ENCODE data around the gene PARD6A. TPM values are rescaled to one million over a fixed set of nuclear protein-coding genes. Genes with fewer than 3 reads are reported as not detected.
A peak's percentile ranks its signal among the peaks of the same experiment; 100 is the strongest.

PARD6A gene
- total and polyA plus RNA-seq, 2 of the 13 experiments (the other 11 are each of a cell fraction or from before 2014, with no cell fraction given), result 3.5 to 4.3 TPM

- TF ChIP-seq BCLAF1 (IDR thresholded peaks at IDR 0.05), result no peak
- TF ChIP-seq ZNF782 (CRISPR knock-in tag; IDR thresholded peaks at IDR 0.05; ENCODE audit: borderline replicate concordance), result 0 out of 2 replicates have a peak, but pooled peaks have one; percentile 32
- TF ChIP-seq SP5 (CRISPR knock-in tag; IDR thresholded peaks at IDR 0.05; ENCODE audit: borderline replicate concordance, low read depth), result no peak
- TF ChIP-seq, protein P1, sequence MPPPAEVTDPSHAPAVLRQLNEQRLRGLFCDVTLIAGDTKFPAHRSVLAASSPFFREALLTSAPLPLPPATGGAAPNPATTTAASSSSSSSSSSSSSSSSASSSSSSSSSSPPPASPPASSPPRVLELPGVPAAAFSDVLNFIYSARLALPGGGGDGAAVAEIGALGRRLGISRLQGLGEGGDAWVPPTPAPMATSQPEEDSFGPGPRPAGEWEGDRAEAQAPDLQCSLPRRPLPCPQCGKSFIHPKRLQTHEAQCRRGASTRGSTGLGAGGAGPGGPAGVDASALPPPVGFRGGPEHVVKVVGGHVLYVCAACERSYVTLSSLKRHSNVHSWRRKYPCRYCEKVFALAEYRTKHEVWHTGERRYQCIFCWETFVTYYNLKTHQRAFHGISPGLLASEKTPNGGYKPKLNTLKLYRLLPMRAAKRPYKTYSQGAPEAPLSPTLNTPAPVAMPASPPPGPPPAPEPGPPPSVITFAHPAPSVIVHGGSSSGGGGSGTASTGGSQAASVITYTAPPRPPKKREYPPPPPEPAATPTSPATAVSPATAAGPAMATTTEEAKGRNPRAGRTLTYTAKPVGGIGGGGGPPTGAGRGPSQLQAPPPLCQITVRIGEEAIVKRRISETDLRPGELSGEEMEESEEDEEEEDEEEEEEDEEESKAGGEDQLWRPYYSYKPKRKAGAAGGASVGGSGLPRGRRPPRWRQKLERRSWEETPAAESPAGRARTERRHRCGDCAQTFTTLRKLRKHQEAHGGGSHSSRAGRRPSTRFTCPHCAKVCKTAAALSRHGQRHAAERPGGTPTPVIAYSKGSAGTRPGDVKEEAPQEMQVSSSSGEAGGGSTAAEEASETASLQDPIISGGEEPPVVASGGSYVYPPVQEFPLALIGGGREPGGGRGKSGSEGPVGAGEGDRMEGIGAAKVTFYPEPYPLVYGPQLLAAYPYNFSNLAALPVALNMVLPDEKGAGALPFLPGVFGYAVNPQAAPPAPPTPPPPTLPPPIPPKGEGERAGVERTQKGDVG (CRISPR knock-in tag; IDR thresholded peaks at IDR 0.05; ENCODE audit: borderline replicate concordance), result peak; percentile 74; the same call in 1 of the 2 replicates
- no peak; the same call in 1 of the 2 replicates for TF ChIP-seq ZFP91 (CRISPR knock-in tag; IDR thresholded peaks at IDR 0.05; ENCODE audit: borderline replicate concordance)
- no peak for TF ChIP-seq ZSCAN25 (CRISPR knock-in tag; IDR thresholded peaks at IDR 0.05)
- TF ChIP-seq NKX3-1 (CRISPR knock-in tag; IDR thresholded peaks at IDR 0.05), result no peak
- no peak for TF ChIP-seq ARHGAP35 (CRISPR knock-in tag; IDR thresholded peaks at IDR 0.05; ENCODE audit: borderline replicate concordance)
- TF ChIP-seq RBFOX2 (IDR thresholded peaks at IDR 0.05; ENCODE audit: low read depth, low read length), result 0 out of 2 replicates have a peak, but pooled peaks have one; percentile 51
- TF ChIP-seq, protein P2, sequence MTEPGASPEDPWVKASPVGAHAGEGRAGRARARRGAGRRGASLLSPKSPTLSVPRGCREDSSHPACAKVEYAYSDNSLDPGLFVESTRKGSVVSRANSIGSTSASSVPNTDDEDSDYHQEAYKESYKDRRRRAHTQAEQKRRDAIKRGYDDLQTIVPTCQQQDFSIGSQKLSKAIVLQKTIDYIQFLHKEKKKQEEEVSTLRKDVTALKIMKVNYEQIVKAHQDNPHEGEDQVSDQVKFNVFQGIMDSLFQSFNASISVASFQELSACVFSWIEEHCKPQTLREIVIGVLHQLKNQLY (CRISPR knock-in tag; IDR thresholded peaks at IDR 0.05), result no peak
- TF ChIP-seq, protein P3, sequence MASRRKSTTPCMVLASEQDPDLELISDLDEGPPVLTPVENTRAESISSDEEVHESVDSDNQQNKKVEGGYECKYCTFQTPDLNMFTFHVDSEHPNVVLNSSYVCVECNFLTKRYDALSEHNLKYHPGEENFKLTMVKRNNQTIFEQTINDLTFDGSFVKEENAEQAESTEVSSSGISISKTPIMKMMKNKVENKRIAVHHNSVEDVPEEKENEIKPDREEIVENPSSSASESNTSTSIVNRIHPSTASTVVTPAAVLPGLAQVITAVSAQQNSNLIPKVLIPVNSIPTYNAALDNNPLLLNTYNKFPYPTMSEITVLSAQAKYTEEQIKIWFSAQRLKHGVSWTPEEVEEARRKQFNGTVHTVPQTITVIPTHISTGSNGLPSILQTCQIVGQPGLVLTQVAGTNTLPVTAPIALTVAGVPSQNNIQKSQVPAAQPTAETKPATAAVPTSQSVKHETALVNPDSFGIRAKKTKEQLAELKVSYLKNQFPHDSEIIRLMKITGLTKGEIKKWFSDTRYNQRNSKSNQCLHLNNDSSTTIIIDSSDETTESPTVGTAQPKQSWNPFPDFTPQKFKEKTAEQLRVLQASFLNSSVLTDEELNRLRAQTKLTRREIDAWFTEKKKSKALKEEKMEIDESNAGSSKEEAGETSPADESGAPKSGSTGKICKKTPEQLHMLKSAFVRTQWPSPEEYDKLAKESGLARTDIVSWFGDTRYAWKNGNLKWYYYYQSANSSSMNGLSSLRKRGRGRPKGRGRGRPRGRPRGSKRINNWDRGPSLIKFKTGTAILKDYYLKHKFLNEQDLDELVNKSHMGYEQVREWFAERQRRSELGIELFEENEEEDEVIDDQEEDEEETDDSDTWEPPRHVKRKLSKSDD (CRISPR knock-in tag; IDR thresholded peaks at IDR 0.05; ENCODE audit: low read depth), result no peak
- TF ChIP-seq ZNF776 (CRISPR knock-in tag; IDR thresholded peaks at IDR 0.05), result no peak
- 0 out of 2 replicates have a peak, but pooled peaks have one; percentile 27 for TF ChIP-seq ZNF563 (CRISPR knock-in tag; IDR thresholded peaks at IDR 0.05)
- no peak for TF ChIP-seq MTA3 (CRISPR knock-in tag; IDR thresholded peaks at IDR 0.05)
- no peak for TF ChIP-seq ZKSCAN1 (IDR thresholded peaks at IDR 0.05; ENCODE audit: low read length)
Measured at GRCh38 chr16:67663151-67663876, 2.6 kb downstream of the PARD6A start (continued).

Measured in HepG2 (cell line).